Panc1 (cell line): Measurements from ENCODE around the gene HCN4. TPM values are rescaled to one million over a fixed set of nuclear protein-coding genes. Genes with fewer than 3 reads are reported as not detected.
A peak's percentile ranks its signal among the peaks of the same experiment; 100 is the strongest.

Experiments used
- ATAC-seq: fragments of 200-7000 bp; cut with Tn5 transposase; 2 replicates; pipeline ENCODE4 v1.9.1; 2020; ENCODE audit warnings: mild to moderate bottlenecking, moderate library complexity
- BruUV-seq: library from RNA; stranded (reverse); fragments of 400-500 nt; replicated peaks from 2 replicates; lab custom pipeline; 2021; lab: Mats Ljungman, UMichigan
- CTCF ChIA-PET: fragments of 300-600 bp; sonication (Branson Sonifier 250); formaldehyde crosslinking; loops from one replicate; lab custom pipeline; 2022; ENCODE audit warnings: antibody characterized with exemption; lab: Charles Lee
- POLR2A ChIA-PET: fragments of 300-600 bp; sonication (Branson Sonifier 250); formaldehyde crosslinking; loops from one replicate; lab custom pipeline; 2022; ENCODE audit warnings: antibody characterized with exemption; lab: Charles Lee
- DNase-seq: peaks from one replicate; pipeline ENCODE4 v3.0.0-alpha.2; 2010; ENCODE audit warnings: low read depth, low spot score
- H3K27ac ChIP-seq: 2 replicates; pipeline ENCODE4 v1.5.1; 2011; ENCODE audit warnings: mild to moderate bottlenecking, low read length, inconsistent platforms
- H3K27me3 ChIP-seq: fragments of 200-500 bp; sonication (Bioruptor generic); 2 replicates; pipeline ENCODE4 v1.6.0; 2014; ENCODE audit warnings: low read length, inconsistent platforms; ENCODE audit not compliant: control insufficient read depth, insufficient read depth
- H3K36me3 ChIP-seq: fragments of 200-500 bp; sonication (Bioruptor generic); 2 replicates; pipeline ENCODE4 v1.5.1; 2014; ENCODE audit warnings: inconsistent platforms, mild to moderate bottlenecking, low read length, moderate library complexity; ENCODE audit not compliant: control insufficient read depth, insufficient read depth
- H3K4me1 ChIP-seq: 2 replicates; pipeline ENCODE4 v1.5.1; 2011; ENCODE audit warnings: inconsistent platforms, mild to moderate bottlenecking, low read length, moderate library complexity; ENCODE audit not compliant: control insufficient read depth, insufficient read depth
- H3K4me3 ChIP-seq, 2 experiments: 2 replicates each; pipeline ENCODE4 v1.5.1; 2011 to 2012; ENCODE audit warnings: low read depth in 2 of 2, low read length in 2 of 2, mild to moderate bottlenecking in 2 of 2, inconsistent platforms in 1 of 2, moderate library complexity in 1 of 2
- H3K9me3 ChIP-seq: fragments of 200-500 bp; sonication (Bioruptor generic); 2 replicates; pipeline ENCODE4 v1.5.1; 2014; ENCODE audit warnings: low read depth, mild to moderate bottlenecking, inconsistent platforms, low read length, moderate library complexity; ENCODE audit not compliant: control insufficient read depth, insufficient read depth
- POLR2AphosphoS5 ChIP-seq: IDR thresholded peaks from 2 replicates; pipeline ENCODE4 v1.6.1; 2012; ENCODE audit warnings: mild to moderate bottlenecking, low read depth, low read length, moderate library complexity
- SIN3A ChIP-seq: IDR thresholded peaks from 2 replicates; pipeline ENCODE4 v1.6.1; 2012; ENCODE audit warnings: low read depth, mild to moderate bottlenecking, low read length, moderate library complexity, borderline replicate concordance; ENCODE audit not compliant: insufficient read depth
- in situ Hi-C: cut with HindIII; loops from 2 replicates; pipeline ENCODE4 v1.10.0; 2016; ENCODE audit warnings: low sequenced_read_pairs, low pct_unique_long_range_greater_than_20kb
- intact Hi-C: fragments of 100-400 bp; cut with micrococcal nuclease; formaldehyde crosslinking; loops from one replicate; pipeline ENCODE4 v1.10.0; 2022; ENCODE audit not compliant: unreplicated experiment
- total RNA-seq: library from RNA; stranded (reverse); gene quantifications from one replicate; pipeline ENCODE4 v1.2.1, GENCODE V29; 2021; ENCODE audit not compliant: unreplicated experiment
- TF ChIP-seq, protein P1 (sequence below): fragments of 450-650 bp; IDR thresholded peaks from 2 replicates; pipeline ENCODE4 v1.5.1; 2017; ENCODE audit warnings: mild to moderate bottlenecking
- TF ChIP-seq, protein P2 (sequence below), 2 experiments: IDR thresholded peaks; 2 replicates each; pipeline ENCODE4 v1.6.1; 2011 to 2012; ENCODE audit warnings: low read depth in 2 of 2, control low read depth in 1 of 2, low read length in 1 of 2, mild to moderate bottlenecking in 1 of 2, moderate library complexity in 1 of 2; ENCODE audit not compliant: insufficient read depth in 1 of 2

Gene HCN4
- total RNA-seq, 1 experiment from 2014 or later: 0.15 TPM

DNA sequence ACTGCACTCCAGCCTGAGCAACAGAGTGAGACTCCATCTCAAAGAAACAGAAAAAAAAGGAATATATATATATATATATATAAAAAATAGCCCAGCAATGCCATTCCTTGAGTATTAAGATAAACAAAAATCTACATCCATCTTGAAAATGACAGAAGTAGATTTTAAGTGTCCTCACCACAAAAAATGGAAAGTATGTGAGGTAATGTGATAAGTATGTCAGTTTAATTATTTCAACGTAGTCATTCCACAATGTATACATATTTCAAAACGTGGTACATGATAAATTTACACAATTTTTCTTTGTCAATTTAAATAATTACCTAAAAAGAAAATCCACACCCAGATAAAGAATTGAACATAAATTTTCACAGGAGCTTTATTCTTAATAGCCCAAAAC, 54.9 kb downstream of the HCN4 start:
- no TSS peak for BruUV-seq
- in situ Hi-C loops: no loop called here
- intact Hi-C loops: no loop called here
- no peaks in the 10 kb centered on the region for H3K4me1 ChIP-seq
- DNase-seq (no peak), ATAC-seq (no peak)
- H3K27me3 ChIP-seq: no peaks in the 10 kb centered on the region
- no peak overlapping the region for H3K27ac ChIP-seq
- no peaks in the 10 kb centered on the region for H3K36me3 ChIP-seq
- ChIA-PET POLR2A (interaction anchor here (0.6 kb wide), 1 partner anchor 55 kb away, joined by 12 read pairs; the partner anchor contains the start of gene HCN4), CTCF (no interaction called here)
- no peak overlapping the region for H3K4me3 ChIP-seq
- no peaks in the 10 kb centered on the region for H3K9me3 ChIP-seq
- TF ChIP-seq SIN3A: no peak

DNA sequence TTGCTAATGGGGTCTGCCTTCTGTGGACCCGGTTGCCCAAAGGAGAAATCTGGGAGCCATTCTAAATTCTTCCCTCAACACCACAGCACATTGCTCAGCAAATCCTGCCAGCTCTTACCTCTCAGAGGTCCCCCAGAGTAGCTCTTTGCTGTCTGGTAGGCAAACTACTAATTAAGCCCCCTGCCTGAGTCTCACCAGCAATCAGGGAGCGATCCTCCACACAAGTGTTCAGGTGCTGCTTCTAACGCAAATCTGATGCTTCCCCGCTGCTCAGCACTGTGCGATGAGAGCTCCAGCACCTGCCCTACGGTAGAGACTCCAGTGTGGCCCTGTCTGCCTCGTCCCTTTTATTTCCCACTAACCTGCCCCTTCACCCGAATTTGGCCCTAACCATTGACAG, 60.5 kb downstream of the HCN4 start:
- no peaks in the 10 kb centered on the region for H3K9me3 ChIP-seq
- in situ Hi-C loops: no loop called here
- intact Hi-C loops: loop anchor here (5.0 to 10.0 kb wide), 2 partner anchors 244 to 396 kb away; no protein-coding TSS in a partner anchor
- H3K36me3 ChIP-seq: no peaks in the 10 kb centered on the region
- no peak for DNase-seq
- ChIA-PET POLR2A (no interaction called here), CTCF (interaction anchor here (1.3 kb wide), 1 partner anchor 328 kb away, joined by 3 read pairs; no protein-coding TSS in a partner anchor)
- H3K4me3 ChIP-seq: no peak overlapping the region
- no TSS peak for BruUV-seq
- H3K27ac ChIP-seq: no peak overlapping the region
- H3K27me3 ChIP-seq: no peaks in the 10 kb centered on the region
- no peaks in the 10 kb centered on the region for H3K4me1 ChIP-seq
- no peak for TF ChIP-seq SIN3A
- no peak for TF ChIP-seq POLR2AphosphoS5
- TF ChIP-seq, protein P1, sequence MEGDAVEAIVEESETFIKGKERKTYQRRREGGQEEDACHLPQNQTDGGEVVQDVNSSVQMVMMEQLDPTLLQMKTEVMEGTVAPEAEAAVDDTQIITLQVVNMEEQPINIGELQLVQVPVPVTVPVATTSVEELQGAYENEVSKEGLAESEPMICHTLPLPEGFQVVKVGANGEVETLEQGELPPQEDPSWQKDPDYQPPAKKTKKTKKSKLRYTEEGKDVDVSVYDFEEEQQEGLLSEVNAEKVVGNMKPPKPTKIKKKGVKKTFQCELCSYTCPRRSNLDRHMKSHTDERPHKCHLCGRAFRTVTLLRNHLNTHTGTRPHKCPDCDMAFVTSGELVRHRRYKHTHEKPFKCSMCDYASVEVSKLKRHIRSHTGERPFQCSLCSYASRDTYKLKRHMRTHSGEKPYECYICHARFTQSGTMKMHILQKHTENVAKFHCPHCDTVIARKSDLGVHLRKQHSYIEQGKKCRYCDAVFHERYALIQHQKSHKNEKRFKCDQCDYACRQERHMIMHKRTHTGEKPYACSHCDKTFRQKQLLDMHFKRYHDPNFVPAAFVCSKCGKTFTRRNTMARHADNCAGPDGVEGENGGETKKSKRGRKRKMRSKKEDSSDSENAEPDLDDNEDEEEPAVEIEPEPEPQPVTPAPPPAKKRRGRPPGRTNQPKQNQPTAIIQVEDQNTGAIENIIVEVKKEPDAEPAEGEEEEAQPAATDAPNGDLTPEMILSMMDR: no peak
- TF ChIP-seq, protein P2, sequence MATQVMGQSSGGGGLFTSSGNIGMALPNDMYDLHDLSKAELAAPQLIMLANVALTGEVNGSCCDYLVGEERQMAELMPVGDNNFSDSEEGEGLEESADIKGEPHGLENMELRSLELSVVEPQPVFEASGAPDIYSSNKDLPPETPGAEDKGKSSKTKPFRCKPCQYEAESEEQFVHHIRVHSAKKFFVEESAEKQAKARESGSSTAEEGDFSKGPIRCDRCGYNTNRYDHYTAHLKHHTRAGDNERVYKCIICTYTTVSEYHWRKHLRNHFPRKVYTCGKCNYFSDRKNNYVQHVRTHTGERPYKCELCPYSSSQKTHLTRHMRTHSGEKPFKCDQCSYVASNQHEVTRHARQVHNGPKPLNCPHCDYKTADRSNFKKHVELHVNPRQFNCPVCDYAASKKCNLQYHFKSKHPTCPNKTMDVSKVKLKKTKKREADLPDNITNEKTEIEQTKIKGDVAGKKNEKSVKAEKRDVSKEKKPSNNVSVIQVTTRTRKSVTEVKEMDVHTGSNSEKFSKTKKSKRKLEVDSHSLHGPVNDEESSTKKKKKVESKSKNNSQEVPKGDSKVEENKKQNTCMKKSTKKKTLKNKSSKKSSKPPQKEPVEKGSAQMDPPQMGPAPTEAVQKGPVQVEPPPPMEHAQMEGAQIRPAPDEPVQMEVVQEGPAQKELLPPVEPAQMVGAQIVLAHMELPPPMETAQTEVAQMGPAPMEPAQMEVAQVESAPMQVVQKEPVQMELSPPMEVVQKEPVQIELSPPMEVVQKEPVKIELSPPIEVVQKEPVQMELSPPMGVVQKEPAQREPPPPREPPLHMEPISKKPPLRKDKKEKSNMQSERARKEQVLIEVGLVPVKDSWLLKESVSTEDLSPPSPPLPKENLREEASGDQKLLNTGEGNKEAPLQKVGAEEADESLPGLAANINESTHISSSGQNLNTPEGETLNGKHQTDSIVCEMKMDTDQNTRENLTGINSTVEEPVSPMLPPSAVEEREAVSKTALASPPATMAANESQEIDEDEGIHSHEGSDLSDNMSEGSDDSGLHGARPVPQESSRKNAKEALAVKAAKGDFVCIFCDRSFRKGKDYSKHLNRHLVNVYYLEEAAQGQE (IDR thresholded peaks at IDR 0.05; ENCODE audit: insufficient read depth in 1 of 2, low read depth in 2 of 2, low read length in 1 of 2): no peak
- ATAC-seq: no peak

DNA sequence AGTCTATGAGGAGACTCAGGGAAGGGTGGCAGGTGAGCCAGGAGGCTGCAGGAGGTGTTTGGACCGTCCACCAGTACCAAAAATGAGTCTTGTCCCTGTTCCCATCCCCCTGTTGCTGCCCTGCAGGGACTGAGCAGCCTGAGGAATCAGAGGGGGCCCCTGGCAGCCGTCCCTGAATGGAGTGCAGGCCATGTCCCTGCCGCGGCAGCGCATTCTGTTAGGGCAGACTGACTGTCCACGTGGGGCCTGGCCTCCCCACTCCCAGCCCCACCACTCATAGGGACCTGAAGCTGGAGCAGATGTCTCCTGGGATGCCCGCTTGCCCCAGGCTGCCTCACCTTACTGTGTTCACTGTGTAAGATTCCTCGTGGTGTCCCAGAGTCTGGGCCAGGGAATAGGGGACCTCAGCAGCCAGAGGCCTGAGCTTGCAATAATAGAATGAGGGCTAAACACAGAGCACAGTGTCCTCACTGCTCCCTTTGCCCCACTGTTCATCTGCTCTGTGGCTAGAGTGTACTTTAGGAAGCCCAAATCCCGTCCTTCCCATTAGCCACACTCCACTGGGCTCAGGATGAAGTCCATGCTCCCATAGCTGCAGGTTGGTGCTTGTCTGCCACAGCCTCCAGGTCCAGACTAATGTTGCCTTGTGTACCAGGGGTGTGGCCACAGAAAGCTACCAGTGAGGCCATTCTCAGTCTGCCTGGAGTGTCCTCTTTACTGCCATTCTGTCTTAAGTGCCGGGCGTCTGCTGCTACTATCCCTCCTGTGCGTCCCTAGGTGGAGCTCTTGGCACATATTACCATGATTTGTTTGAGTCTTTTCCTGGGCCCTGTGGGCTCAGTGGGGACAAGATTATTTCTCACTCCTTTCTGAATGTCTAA, 63.2 kb downstream of the HCN4 start:
- Histone ChIP-seq H3K27ac (no peak overlapping the region), H3K9me3 (no peaks in the 10 kb centered on the region), H3K27me3 (no peaks in the 10 kb centered on the region), H3K4me3 (no peak overlapping the region), H3K36me3 (no peaks in the 10 kb centered on the region), H3K4me1 (no peaks in the 10 kb centered on the region)
- in situ Hi-C loops: no loop called here
- intact Hi-C loops: loop anchor here (5.0 to 10.0 kb wide), 2 partner anchors 247 to 399 kb away; no protein-coding TSS in a partner anchor
- ChIA-PET POLR2A (no interaction called here), CTCF (interaction anchor here (0.6 to 1.1 kb wide), 4 partner anchors 129 to 331 kb away, joined by 3 to 8 read pairs (median 7); no protein-coding TSS in a partner anchor)
- DNase-seq (peak; percentile 41), ATAC-seq (peak; percentile 94)
- BruUV-seq: no TSS peak
- no peak for TF ChIP-seq POLR2AphosphoS5
- TF ChIP-seq, protein P1: peak; percentile 85
